Smooth muscle cell (in vitro differentiated cells): Measurements from ENCODE around the gene LPA. TPM values are rescaled to one million over a fixed set of nuclear protein-coding genes. Genes with fewer than 3 reads are reported as not detected.

Experiments used
- DNase-seq: peaks from one replicate; lab custom pipeline; 2025; ENCODE audit not compliant: unreplicated experiment; lab: John Stamatoyannopoulos, UW
- H2AFZ ChIP-seq: fragments of 200-600 bp; sonication (generic); 2 replicates; pipeline ENCODE4 v1.6.0; 2016; ENCODE audit warnings: antibody characterized with exemption, low read depth, mild to moderate bottlenecking
- H3F3A ChIP-seq: fragments of 200-600 bp; sonication (generic); 2 replicates; pipeline ENCODE4 v1.6.0; 2017; ENCODE audit warnings: antibody characterized with exemption, low read depth
- H3K27ac ChIP-seq: fragments of 200-600 bp; sonication (generic); 2 replicates; pipeline ENCODE4 v1.5.1; 2016; ENCODE audit warnings: low read depth, mild to moderate bottlenecking
- H3K27me3 ChIP-seq: fragments of 200-600 bp; sonication (generic); 2 replicates; pipeline ENCODE4 v1.6.1; 2016; ENCODE audit warnings: low read depth, mild to moderate bottlenecking
- H3K36me3 ChIP-seq: fragments of 200-600 bp; sonication (generic); 2 replicates; pipeline ENCODE4 v1.5.1; 2016; ENCODE audit warnings: low read depth
- H3K4me1 ChIP-seq: fragments of 200-600 bp; sonication (generic); 2 replicates; pipeline ENCODE4 v1.5.1; 2016; ENCODE audit warnings: low read depth
- H3K4me2 ChIP-seq: fragments of 200-600 bp; sonication (generic); 2 replicates; pipeline ENCODE4 v1.6.0; 2016; ENCODE audit warnings: mild to moderate bottlenecking
- H3K4me3 ChIP-seq: fragments of 200-600 bp; sonication (generic); 2 replicates; pipeline ENCODE4 v1.5.1; 2016; ENCODE audit warnings: mild to moderate bottlenecking
- H3K79me2 ChIP-seq: fragments of 200-600 bp; sonication (generic); 2 replicates; pipeline ENCODE4 v1.6.0; 2016; ENCODE audit warnings: low read depth, mild to moderate bottlenecking
- H3K9ac ChIP-seq: fragments of 200-600 bp; sonication (generic); 2 replicates; pipeline ENCODE4 v1.6.0; 2016; ENCODE audit warnings: low read depth
- H3K9me3 ChIP-seq: fragments of 200-600 bp; sonication (generic); replicated peaks from 2 replicates; pipeline ENCODE4 v1.5.1; 2016; ENCODE audit warnings: low read depth
- H4K20me1 ChIP-seq: fragments of 200-600 bp; sonication (generic); 2 replicates; pipeline ENCODE4 v1.6.0; 2016; ENCODE audit warnings: low read depth
- CTCF ChIP-seq: fragments of 200-600 bp; sonication (generic); IDR thresholded peaks from 2 replicates; pipeline ENCODE4 v1.5.1; 2017; ENCODE audit warnings: borderline replicate concordance, mild to moderate bottlenecking, antibody characterized with exemption; ENCODE audit not compliant: insufficient read depth, poor library complexity, severe bottlenecking
- WGBS: methylation state at CpG from one replicate; pipeline ENCODE4 v1.1.7; 2016; ENCODE audit warnings: low lambda C conversion rate; 5-methylcytosine and 5-hydroxymethylcytosine counted together
- polyA plus RNA-seq: library from polyadenylated mRNA; unstranded; fragments of >200 nt; fragmentation: Nextera tagmentation; extraction: Ambion mirVana; gene quantifications from 2 replicates; pipeline ENCODE4 v1.2.1, GENCODE V29; 2016
- total RNA-seq: library from RNA; depleted of rRNA; stranded (reverse); fragments of >200 nt; gene quantifications from 2 replicates; pipeline ENCODE4 v1.2.3, GENCODE V29; 2014

LPA gene
- total and polyA plus RNA-seq, 2 experiments from 2014 or later: not detected

- no peak overlapping the region for H2AFZ ChIP-seq
- H3K4me2 ChIP-seq: no peak overlapping the region
- H3K4me1 ChIP-seq: no peaks in the 10 kb centered on the region
- no peak for TF ChIP-seq CTCF
- H3K4me3 ChIP-seq: no peak overlapping the region
- H3K79me2 ChIP-seq: no peaks in the 10 kb centered on the region
- no peaks in the 10 kb centered on the region for H3K27me3 ChIP-seq
- H3F3A ChIP-seq: no peaks in the 10 kb centered on the region
- DNase-seq: no peak
- H4K20me1 ChIP-seq: no peaks in the 10 kb centered on the region
- H3K27ac ChIP-seq: no peak overlapping the region
- H3K9me3 ChIP-seq: no peaks in the 10 kb centered on the region
- H3K9ac ChIP-seq: no peak overlapping the region
- 23% methylated on average over 2 of the region's 2 CpGs for WGBS
- no peaks in the 10 kb centered on the region for H3K36me3 ChIP-seq
Observed at GRCh38 chr6:160510199-160510598, 153.9 kb downstream of the LPA start.

- Histone ChIP-seq H3F3A (no peaks in the 10 kb centered on the region), H3K36me3 (no peaks in the 10 kb centered on the region), H3K9ac (no peak overlapping the region), H3K79me2 (no peaks in the 10 kb centered on the region), H3K4me2 (no peak overlapping the region), H3K4me3 (no peak overlapping the region), H2AFZ (no peak overlapping the region), H3K27ac (no peak overlapping the region), H3K9me3 (no peaks in the 10 kb centered on the region), H3K27me3 (no peaks in the 10 kb centered on the region), H3K4me1 (no peaks in the 10 kb centered on the region), H4K20me1 (no peaks in the 10 kb centered on the region)
- no peak for TF ChIP-seq CTCF
- 88% methylated on average over 2 of the region's 2 CpGs for WGBS
- DNase-seq: no peak
Observed at GRCh38 chr6:160509610-160510009, 154.5 kb downstream of the LPA start.

GRCh38 chr6:160508599-160508998 lies 155.5 kb downstream of the LPA start:
- no peak overlapping the region for H3K4me3 ChIP-seq
- H4K20me1 ChIP-seq: no peaks in the 10 kb centered on the region
- no peak overlapping the region for H2AFZ ChIP-seq
- no peaks in the 10 kb centered on the region for H3F3A ChIP-seq
- H3K27me3 ChIP-seq: no peaks in the 10 kb centered on the region
- H3K4me2 ChIP-seq: no peak overlapping the region
- TF ChIP-seq CTCF: no peak
- no peak for DNase-seq
- WGBS: 67% methylated on average over 2 of the region's 2 CpGs
- H3K27ac ChIP-seq: no peak overlapping the region
- no peaks in the 10 kb centered on the region for H3K9me3 ChIP-seq
- no peaks in the 10 kb centered on the region for H3K36me3 ChIP-seq
- H3K4me1 ChIP-seq: no peaks in the 10 kb centered on the region
- no peaks in the 10 kb centered on the region for H3K79me2 ChIP-seq
- no peak overlapping the region for H3K9ac ChIP-seq

GRCh38 chr6:160507420-160507819 lies 156.7 kb downstream of the LPA start:
- Histone ChIP-seq H3K27ac (no peak overlapping the region), H3K79me2 (no peaks in the 10 kb centered on the region), H3K4me1 (no peaks in the 10 kb centered on the region), H2AFZ (no peak overlapping the region), H3K36me3 (no peaks in the 10 kb centered on the region), H3K9ac (no peak overlapping the region), H3F3A (no peaks in the 10 kb centered on the region), H3K4me3 (no peak overlapping the region), H3K4me2 (no peak overlapping the region), H3K9me3 (no peaks in the 10 kb centered on the region), H4K20me1 (no peaks in the 10 kb centered on the region), H3K27me3 (no peaks in the 10 kb centered on the region)
- DNase-seq: no peak
- TF ChIP-seq CTCF: no peak
- WGBS: 93% methylated on average over 4 of the region's 4 CpGs
